ENCODE data around the gene PTPRA. TPM values are rescaled to one million over a fixed set of nuclear protein-coding genes. Genes with fewer than 3 reads are reported as not detected.

Gene PTPRA
- total RNA-seq, 4 donors from 2014 or later, result 73.4 to 110 (median 93.1) TPM

DNA sequence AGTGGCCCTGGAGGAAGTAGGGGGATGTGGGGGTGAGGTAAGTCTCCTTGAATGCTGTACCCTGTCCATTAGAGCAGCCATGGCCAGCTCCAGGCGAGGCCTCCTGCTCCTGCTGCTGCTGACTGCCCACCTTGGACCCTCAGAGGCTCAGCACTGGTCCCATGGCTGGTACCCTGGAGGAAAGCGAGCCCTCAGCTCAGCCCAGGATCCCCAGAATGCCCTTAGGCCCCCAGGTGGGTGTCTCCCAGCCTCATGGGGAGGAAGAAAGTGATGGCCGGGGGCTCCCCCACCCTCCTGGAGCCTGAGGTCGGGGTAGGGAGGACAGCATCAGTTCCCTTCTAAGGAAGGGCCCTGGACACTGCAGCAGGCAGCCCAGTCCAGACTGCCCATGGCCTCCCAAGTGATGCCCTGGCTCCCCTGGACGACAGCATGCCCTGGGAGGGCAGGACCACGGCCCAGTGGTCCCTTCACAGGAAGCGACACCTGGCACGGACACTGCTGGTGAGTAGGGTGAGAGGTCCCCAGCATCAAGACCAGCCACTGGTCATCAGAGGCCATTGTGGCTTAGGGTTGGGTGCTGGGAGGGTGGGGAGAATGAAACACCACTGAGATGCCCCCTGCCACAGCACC lies 171.2 kb downstream of the PTPRA start:
- peak overlapping the region in 1 of 3 donors; percentile 64 for H3K27ac ChIP-seq
- WGBS, 2 donors, result 96 to 100% methylated on average over 3 to 5 of the region's 8 CpGs
- no peaks in the 10 kb centered on the region for H3K9me3 ChIP-seq
- H3K4me3 ChIP-seq (replicated peaks in 1 of 3), result no peak overlapping the region
- DNase-seq, result no peak
- no peaks in the 10 kb centered on the region for H3K27me3 ChIP-seq
- TF ChIP-seq CTCF (IDR thresholded peaks at IDR 0.05), result no peak
- intact Hi-C loops (cut with DNase I), result no loop called here
- peaks cover 16 to 20% of the 10 kb centered on the region in 2 donors for H3K4me1 ChIP-seq
- peaks cover 10 to 16% of the 10 kb centered on the region in 2 donors for H3K36me3 ChIP-seq

- peaks cover 15 to 24% of the 10 kb centered on the region in 2 donors for H3K36me3 ChIP-seq
- no peaks in the 10 kb centered on the region for H3K27me3 ChIP-seq
- peaks cover 16 to 20% of the 10 kb centered on the region in 2 donors for H3K4me1 ChIP-seq
- peak overlapping the region; percentile 64 to 88 (median 83) for H3K27ac ChIP-seq
- peak; percentile 77 to 79 for DNase-seq
- no peak for TF ChIP-seq POLR2A (IDR thresholded peaks at IDR 0.05)
- no peak for TF ChIP-seq CTCF (IDR thresholded peaks at IDR 0.05)
- intact Hi-C loops (cut with DNase I), result no loop called here
- H3K4me3 ChIP-seq (replicated peaks in 1 of 3), result peak overlapping the region; percentile 87 to 96 (median 89)
- no peaks in the 10 kb centered on the region for H3K9me3 ChIP-seq
- 4 to 5% methylated on average over 17 to 21 of the region's 24 CpGs for WGBS, 2 donors
Observed at GRCh38 chr20:3045042-3045815, 171.9 kb downstream of the PTPRA start.

GRCh38 chr20:3045816-3046676 lies 172.8 kb downstream of the PTPRA start, which contains the start of gene MRPS26:
MRPS26 (plus strand) TSS chr20:3046052; CDS start chr20:3046069, 17 bp downstream.
- Histone ChIP-seq H3K4me1 (peaks cover 16 to 20% of the 10 kb centered on the region in 2 donors), H3K27me3 (no peaks in the 10 kb centered on the region), H3K27ac (peak within 1 kb of the TSS; percentile 64 to 88 (median 83)), H3K4me3 (replicated peaks in 1 of 3) (peak within 1 kb of the TSS; percentile 87 to 96 (median 89)), H3K9me3 (no peaks in the 10 kb centered on the region), H3K36me3 (peaks cover 15 to 24% of the 10 kb centered on the region in 2 donors)
- intact Hi-C loops (cut with DNase I), result no loop called here
- TF ChIP-seq POLR2A (IDR thresholded peaks at IDR 0.05), result peak in 1 of 2 donors; percentile 86
- TF ChIP-seq CTCF (IDR thresholded peaks at IDR 0.05), result no peak
- 0% methylated on average over 48 of the region's 104 CpGs; no CpG with 5 or more reads in 1 of the 2 donors for WGBS, 2 donors
- DNase-seq, result peak; percentile 91 to 93

DNA sequence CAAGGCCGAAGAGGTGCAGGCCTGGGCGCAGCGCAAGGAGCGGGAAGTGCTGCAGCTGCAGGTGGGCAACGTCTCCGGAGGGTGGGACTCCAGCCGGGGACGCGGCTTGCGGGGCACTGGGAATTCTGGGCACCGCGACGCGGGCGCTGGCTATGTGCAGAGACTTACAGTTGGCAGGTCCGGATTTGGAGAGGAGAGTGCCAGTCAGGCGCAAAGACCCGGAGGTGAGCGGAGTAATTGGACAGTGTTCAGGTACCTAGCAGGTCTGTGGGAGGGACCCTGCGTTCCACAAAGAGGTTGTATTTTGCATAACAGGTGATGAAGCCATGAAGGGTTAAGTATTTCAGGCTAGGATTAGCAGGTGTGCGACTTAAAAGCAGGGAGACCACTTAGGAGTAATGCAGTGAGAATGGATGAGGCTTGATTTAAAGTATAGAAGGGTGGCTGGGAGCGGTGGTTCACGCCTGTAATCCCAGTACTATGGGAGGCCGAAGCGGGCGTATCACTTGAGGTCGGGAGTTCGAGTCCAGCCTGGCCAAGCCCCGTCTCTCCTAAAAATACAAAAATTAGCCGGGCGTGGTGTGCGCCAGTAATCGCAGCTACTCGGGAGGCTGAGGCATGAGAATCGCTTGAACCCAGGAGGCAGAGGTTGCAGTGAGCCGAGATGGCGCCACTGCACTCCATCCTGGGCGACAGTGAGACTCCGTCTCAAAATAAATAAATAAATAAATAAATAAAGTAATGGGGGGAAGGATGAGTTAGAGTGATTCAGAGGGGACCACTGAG lies 173.6 kb downstream of the PTPRA start:
- intact Hi-C loops (cut with DNase I), result no loop called here
- Histone ChIP-seq H3K27ac (peak overlapping the region in 2 of 3 donors; percentile 64 to 83), H3K36me3 (peaks cover 15 to 24% of the 10 kb centered on the region in 2 donors), H3K27me3 (no peaks in the 10 kb centered on the region), H3K4me1 (peaks cover 10 to 17% of the 10 kb centered on the region in 2 donors), H3K4me3 (replicated peaks in 1 of 3) (peak overlapping the region; percentile 87 to 96 (median 89)), H3K9me3 (no peaks in the 10 kb centered on the region)
- TF ChIP-seq CTCF (IDR thresholded peaks at IDR 0.05) (no peak), POLR2A (IDR thresholded peaks at IDR 0.05) (peak in 1 of 2 donors; percentile 52)
- DNase-seq, result peak; percentile 64 to 75
- 49 to 52% methylated on average over 29 of the region's 39 CpGs for WGBS, 2 donors

Data from thyroid gland (tissue), 4 donors.